ENCODE measurements around the gene EXOSC10.

Gene EXOSC10

DNA sequence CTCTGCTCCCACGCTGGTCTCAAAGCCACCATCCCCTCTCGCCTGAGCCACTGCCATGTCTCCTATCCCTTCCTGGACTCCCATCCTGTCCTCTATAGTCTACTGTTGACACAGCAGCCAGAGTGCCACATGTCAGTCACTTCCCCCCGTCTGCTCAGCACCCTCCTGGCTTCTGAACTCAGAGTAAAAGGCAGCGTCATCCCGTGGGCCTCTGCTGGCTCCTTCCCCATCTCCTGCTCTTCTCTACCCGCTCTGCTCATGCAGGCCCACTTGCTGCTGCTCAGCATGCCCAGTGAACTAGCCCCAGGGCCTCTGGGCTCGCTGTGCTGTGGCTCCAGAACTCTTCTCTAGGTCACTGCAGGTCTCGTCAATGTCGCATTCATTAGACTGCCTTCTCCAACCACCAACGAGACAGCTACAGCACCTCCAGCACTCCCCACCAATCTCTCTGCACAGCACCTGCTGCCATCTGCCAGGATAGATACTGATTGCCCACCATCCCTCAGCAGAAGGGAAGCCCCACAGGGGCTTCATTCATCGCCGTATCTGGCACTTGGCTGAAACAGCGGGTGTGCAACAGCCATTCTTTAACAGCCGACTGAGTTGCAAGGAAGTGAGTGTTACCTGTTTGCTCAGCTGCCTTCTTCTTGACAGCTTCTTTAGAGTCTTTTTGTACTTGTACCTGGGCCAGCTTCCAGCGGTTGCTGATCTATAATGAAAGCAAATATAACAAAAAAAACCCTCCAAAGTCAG, 28.0 kb downstream of the EXOSC10 start:
- no peak for TF ChIP-seq CTCF (IDR thresholded peaks at IDR 0.05; ENCODE audit: low read depth, low read length)
- in situ Hi-C loops (cut with HindIII; ENCODE audit: low sequenced_read_pairs) = no loop called here
- DNase-seq (ENCODE audit: low read depth, low spot score) = no peak
- H3K4me3 ChIP-seq (ENCODE audit: low read depth, low read length) = no peak overlapping the region

GRCh38 chr1:11070876-11071275, 28.8 kb downstream of the EXOSC10 start:
- in situ Hi-C loops (cut with HindIII; ENCODE audit: low sequenced_read_pairs) = no loop called here
- DNase-seq (ENCODE audit: low read depth, low spot score) = no peak
- TF ChIP-seq CTCF (IDR thresholded peaks at IDR 0.05; ENCODE audit: low read depth, low read length) = no peak
- H3K4me3 ChIP-seq (ENCODE audit: low read depth, low read length) = no peak overlapping the region

- TF ChIP-seq CTCF (IDR thresholded peaks at IDR 0.05; ENCODE audit: low read depth, low read length) = no peak
- H3K4me3 ChIP-seq (ENCODE audit: low read depth, low read length) = no peak overlapping the region
- in situ Hi-C loops (cut with HindIII; ENCODE audit: low sequenced_read_pairs) = no loop called here
- DNase-seq (ENCODE audit: low read depth, low spot score) = no peak
Observed at GRCh38 chr1:11068600-11069473, 30.8 kb downstream of the EXOSC10 start.

DNA sequence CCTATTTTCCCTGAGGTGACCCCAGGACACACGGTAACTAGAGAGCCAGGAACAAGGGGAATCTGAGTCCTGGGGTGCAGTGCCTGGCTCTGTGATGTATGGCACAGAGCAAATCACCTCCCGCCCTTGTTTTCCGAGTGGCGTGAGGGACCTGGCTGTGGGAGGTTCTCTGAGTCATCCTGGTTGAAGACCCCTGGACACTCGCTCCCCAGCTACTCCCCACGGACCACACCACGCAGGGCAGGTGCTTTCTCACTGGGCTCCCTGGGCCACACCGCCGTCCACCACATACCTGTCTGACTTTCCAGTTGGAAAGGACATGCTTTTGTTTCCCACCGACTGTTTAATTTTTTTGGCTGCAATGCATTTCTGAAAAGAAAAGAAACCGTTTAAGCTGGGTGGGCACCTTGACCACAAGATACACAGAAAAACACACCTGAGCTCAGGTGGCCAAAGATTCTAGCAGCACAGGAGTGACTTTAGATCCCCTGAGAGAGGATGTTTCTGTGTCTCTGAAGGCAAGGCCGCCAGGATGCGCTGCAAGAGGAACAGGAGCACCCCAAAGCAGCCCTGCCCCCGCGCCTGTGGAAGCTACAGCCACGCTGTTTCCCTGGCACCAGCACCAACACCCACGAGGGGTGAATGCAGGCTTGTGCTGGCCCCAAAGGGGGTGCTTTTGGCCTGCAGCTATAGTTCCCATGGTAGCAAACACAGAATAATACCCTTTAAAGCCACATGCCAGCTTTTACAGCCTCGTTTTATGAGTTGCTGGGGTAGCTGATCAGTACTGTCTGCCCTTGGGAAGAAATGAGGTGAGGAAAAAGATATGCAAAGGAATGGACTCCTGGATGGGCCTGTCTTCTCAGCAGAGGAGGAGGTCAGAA, 31.7 kb downstream of the EXOSC10 start:
- TF ChIP-seq CTCF (IDR thresholded peaks at IDR 0.05; ENCODE audit: low read depth, low read length) = no peak
- in situ Hi-C loops (cut with HindIII; ENCODE audit: low sequenced_read_pairs) = no loop called here
- no peak overlapping the region for H3K4me3 ChIP-seq (ENCODE audit: low read depth, low read length)
- no peak for DNase-seq (ENCODE audit: low read depth, low spot score)

DNA sequence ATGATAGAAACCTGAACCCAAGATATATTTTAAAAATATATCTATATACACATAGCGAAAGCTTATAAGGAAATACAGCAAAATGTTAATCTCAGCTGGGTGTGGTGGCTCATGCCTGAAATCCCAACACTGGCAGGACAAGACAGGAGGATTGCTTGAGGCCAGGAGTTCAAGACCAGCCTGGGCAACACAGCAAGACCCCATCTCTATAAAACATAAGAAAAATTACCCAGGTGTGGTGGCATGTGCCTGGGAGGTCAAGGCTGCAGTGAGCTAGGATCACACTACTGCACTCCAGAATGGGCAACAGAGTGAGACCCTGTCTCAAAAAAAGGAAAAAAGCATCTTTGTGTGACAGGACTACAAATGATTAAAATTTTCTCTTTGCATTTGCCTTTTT, 33.9 kb downstream of the EXOSC10 start:
- DNase-seq (ENCODE audit: low read depth, low spot score) = no peak
- in situ Hi-C loops (cut with HindIII; ENCODE audit: low sequenced_read_pairs) = no loop called here
- H3K4me3 ChIP-seq (ENCODE audit: low read depth, low read length) = no peak overlapping the region
- TF ChIP-seq CTCF (IDR thresholded peaks at IDR 0.05; ENCODE audit: low read depth, low read length) = no peak

- in situ Hi-C loops (cut with HindIII; ENCODE audit: low sequenced_read_pairs) = no loop called here
- DNase-seq (ENCODE audit: low read depth, low spot score) = no peak
- no peak overlapping the region for H3K4me3 ChIP-seq (ENCODE audit: low read depth, low read length)
- no peak for TF ChIP-seq CTCF (IDR thresholded peaks at IDR 0.05; ENCODE audit: low read depth, low read length)
Observed at GRCh38 chr1:11064942-11065341, 34.7 kb downstream of the EXOSC10 start.

All from astrocyte of the spinal cord (primary cell).